ENCODE results near the gene LY6G6F.
"Not testable (repeated sequence)": the region's sequence is repeated elsewhere in the genome, so short reads cannot be mapped to it uniquely, and the experiment has no call there.

LY6G6F gene

DNA sequence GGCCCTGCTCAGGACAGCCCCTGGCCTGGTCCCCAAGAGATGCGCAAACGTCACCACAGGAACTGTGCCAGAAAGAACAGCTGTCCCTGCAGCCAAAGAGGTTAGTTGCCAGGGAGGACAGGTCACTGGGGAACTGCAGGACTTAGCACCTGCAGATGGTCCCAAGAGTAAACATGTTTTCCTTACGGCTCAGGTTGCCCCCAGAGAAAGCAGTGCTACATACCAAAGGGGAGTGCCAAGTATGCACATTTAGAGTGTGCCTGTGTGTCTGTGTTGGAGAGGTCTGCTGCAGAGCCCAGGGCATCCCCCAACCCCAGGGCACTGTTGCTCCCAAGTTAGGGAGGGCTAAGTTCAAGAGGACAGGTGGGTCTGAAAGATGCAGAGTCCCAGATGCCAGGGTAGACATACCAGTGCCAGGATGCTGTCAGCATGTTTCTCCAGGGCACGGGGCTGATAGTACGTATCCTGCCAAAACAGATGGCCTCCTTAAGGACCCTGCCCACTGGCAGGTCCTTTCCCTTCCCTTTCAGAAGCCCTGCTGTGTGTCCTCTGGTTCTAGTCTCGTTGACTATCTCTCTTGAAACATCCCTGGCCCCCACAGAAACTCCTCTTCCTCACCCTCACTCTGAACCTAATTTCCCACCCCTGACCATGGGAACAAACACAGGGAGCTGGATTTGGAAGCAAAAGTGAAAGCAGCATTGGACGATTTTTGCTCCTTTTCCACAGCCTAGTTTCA is 4.8 kb upstream of the LY6G6F start:
- in situ Hi-C loops (cut with MboI; ENCODE audit: low sequenced_read_pairs): no loop called here

DNA sequence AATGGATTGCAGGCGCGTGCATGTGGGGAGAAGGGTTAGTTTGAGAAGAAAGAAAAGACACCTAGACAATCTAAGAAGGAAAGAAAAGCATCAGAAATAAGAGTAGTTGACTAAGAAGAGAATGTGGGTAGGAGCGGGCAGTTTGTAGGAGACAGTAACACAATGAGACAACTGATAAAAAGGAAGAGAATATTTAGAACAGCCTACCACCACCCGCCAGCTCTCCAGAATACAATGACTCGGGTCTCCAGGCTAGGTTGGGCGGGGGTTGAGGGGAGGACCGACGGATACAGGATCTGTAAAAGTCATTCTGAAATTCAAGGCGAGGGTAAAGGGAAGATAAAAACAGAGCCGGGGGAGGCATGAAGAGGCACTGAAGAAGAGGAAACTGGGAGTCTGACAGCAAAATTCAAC is 4.3 kb upstream of the LY6G6F start:
- in situ Hi-C loops (cut with MboI; ENCODE audit: low sequenced_read_pairs): no loop called here

DNA sequence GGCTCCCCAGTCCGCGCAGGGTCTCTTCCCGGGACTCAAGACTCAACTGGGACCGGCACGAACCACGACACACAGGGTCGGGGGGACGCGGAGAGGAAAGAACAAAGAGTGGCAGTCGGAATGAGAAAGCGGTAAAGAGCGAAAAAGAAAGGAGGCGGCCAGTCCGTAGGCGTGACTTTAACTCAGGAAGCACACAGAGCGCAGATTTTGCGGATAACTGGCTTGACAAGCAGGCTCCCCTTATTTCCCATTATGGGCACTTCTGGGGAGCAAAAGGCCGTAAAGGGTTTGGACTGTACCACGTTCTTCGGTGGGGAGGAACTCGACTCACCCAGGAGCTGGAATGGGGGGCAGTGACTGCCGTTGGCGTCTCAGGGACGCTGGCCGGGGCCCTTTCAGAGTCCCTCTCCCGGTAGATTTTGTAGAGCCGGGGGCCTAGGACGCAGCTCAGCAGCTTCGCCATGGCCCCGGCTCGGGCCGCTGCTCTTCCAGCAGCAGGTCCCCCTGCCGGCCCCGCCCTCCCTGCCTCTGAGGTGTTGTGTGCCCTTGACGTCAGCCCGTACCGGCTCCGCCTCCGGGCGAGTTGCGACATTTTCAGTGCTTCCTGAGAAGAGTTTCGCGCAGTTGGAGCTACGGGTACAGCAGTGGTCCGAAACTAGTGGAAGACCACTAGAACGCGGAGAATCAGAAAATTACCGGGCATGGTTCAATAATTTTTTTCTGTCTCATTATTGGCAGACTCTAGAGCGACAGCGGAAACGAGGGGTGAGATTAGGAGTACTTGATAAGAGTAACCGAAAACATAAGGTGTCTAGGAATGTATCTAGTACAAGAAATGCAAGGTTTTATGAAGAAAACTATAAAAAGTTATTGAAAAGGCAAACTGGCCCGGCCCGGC is 3.6 kb upstream of the LY6G6F start, which contains the start of gene ABHD16A:
ABHD16A (minus strand) TSS at position 506 of the 898 bp plus-strand sequence; CDS start at position 463, 43 bp downstream.
- in situ Hi-C loops (cut with MboI; ENCODE audit: low sequenced_read_pairs): no loop called here

DNA sequence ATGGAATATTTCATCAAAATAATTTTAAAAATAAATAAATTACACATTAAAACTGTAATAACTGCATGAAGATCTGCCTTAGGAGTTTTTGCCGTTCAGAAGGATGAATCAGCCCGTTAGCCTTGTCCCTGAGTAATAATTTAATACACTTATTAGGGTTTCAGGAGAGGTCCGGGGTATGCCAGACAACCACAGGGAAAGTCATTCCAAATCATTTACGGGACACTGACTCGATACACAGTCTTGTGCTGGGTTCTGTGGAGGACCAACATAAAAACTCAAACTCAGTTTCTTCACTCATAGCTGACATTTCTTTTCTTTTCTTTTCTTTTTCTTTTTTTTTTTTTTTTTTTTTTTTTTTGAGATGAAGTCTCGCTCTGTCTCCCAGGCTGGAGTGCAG is 735 bp upstream of the LY6G6F start:
- in situ Hi-C loops (cut with MboI; ENCODE audit: low sequenced_read_pairs): no loop called here

DNA sequence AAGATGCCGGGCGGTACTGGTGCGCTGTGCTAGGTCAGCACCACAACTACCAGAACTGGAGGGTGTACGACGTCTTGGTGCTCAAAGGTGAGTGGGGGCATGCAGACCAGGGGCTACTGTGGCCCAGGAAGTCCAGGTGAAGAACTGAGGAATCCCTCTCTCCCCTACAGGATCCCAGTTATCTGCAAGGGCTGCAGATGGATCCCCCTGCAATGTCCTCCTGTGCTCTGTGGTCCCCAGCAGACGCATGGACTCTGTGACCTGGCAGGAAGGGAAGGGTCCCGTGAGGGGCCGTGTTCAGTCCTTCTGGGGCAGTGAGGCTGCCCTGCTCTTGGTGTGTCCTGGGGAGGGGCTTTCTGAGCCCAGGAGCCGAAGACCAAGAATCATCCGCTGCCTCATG is 1.0 kb downstream of the LY6G6F start:
- in situ Hi-C loops (cut with MboI; ENCODE audit: low sequenced_read_pairs): no loop called here

DNA sequence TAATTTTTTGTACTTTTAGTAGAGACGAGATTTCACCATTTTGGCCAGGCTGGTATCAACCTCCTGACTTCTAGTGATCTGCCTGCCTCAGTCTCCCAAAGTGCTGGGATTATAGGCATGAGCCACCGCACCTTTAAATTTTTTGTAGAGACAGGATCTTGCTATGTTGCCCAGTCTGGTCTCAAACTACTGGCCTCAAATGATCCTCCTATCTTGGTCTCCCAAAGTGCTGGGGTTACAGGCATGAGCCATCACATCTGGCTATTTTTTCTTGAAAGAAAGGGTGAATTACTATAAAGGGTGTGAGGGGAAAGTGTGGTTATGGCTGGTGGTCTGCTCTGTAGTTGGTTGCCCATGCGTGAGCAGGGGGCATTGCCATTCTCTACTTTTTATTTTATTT is 1.6 kb downstream of the LY6G6F start:
- in situ Hi-C loops (cut with MboI; ENCODE audit: low sequenced_read_pairs): no loop called here

DNA sequence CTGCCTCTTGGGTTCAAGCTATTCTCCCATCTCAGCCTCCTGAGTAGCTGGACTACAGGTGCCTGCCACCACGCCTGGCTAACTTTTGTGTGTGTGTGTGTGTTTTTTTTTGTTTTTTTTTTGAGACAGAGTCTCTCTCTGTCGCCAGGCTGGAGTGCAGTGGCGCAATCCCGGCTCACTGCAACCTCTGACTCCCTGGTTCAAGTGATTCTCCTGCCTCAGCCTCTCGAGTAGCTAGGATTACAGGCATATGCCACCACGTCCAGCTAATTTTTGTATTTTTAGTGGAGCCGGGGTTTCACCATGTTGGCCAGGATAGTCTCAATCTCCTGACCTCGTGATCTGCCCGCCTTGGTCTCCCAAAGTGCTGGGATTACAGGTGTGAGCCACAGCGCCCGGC is 2.5 kb downstream of the LY6G6F start:
- in situ Hi-C loops (cut with MboI; ENCODE audit: low sequenced_read_pairs): not testable (repeated sequence)

DNA sequence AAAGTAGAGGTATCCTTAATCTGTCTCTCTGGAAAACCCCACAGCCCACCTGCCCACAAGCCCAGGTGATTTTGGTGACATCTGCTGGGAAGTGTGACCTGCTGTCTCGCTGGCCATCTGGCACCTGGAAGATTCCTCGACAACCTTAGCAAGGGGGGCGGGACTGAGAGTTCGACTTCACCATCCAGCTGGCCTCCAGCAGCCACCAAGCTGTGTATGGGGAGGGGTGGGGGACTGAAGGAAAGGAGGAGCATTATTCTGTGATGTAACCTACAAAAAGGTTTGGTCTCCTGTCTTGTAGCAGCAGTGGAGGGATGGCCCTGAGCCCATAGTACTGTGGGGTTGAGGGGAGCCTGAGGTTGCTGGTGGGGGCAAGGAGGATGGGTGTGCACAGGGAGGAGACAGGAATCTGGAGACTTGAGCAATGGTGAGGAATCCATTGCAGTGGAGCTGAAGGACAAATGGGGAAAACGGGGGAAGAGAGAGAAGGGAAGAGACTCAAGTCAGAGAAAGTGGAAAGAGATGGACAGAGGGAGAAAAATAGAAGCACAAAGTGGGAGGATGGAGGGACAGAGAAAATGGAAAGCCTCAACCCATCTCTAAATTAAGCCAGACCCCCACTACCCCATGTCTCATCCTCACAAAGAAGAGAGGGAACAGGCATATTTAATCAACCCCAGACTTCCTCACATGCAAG is 4.0 kb downstream of the LY6G6F start:
- in situ Hi-C loops (cut with MboI; ENCODE audit: low sequenced_read_pairs): no loop called here

DNA sequence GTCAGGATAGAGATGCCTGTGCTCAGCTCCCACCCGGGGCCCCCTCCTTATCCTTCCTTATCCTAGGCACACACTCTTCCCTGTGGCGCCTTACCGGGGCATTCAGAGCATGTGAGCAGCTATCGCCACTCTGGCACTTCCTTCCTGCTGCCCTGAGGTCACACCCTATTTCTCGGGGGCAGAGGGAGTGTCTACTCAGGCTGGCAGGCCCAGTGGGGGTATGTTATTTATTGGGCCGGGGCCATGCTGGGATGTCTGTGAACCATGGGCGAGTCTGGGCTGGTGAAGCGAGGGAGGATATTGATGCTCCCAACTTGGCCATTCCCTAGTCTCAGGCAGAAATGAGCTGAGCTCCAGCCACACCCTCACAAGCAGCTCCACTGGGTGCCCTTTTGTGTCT is 4.6 kb downstream of the LY6G6F start:
- in situ Hi-C loops (cut with MboI; ENCODE audit: low sequenced_read_pairs): no loop called here

DNA sequence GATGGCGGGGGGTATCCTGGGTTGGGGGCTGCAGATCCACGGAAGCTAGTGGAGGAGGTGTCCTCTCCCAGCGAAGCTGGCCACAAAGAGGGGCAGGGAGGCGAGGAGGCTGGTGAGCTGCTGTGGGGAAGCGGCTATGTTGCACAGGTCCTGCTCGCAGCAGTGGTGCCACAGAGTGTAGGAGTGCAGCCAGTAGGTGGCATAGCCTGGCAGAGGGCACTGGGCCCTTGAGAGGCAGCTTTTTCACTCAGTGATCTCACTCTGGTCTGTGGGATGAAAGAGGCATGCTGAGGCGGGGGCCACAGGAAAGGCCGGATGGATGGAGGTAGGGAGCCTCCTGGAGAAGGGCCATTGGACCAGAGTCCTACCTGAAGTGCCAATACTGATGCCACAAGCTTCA is 5.6 kb downstream of the LY6G6F start:
- in situ Hi-C loops (cut with MboI; ENCODE audit: low sequenced_read_pairs): no loop called here

DNA sequence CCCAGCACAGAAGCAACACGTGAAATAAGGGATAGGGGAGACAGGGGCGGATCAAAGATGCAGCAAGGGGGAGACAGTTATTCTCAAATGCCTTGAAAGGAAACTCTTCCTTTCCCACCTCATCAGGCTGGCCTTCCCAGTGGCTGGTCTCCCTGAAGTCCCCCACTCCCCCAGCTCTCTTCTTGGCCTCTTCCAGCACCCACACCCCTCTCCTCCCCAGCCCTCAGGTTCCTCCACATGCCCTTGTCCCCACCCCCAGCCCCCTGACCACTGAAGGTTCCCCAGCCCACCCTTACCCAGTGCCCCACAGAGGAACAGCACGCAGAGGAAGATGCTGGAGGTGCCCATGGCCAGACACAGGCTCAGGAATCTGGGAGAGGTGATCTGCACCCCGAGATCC is 6.8 kb downstream of the LY6G6F start:
- in situ Hi-C loops (cut with MboI; ENCODE audit: low sequenced_read_pairs): no loop called here

DNA sequence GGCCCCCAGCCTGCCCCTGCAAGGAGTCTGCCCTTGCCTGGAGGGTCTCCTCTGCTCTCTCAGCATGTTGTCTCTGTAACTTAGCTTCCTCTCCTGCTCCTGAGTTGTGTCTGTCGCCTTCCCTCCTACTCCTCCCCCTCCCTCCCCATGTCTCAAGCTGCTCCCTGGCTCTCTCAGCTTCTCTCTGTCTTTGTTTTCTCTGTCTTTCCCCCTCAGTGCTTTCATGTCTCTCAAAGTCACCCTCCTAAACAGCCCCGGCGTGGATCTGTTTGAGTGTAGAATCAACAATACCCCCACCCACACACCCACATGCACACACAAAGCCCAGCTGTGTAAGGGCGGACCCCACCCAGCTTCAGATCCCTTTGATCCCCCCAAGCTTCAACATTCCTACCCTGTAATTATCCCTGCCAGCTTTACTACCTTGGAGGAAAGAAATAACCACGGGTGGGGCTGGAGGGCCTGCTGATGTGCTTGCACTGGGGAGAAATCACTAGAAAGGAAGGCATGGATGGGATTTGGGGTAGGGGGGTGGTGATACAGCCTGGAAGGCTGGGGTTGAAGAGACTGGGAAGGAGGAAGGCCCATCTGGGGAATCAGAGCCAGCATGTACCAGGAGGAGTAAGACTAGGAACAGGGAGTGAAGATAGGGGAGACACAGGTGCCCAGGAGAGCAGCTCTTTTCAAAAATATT is 7.5 kb downstream of the LY6G6F start:
- in situ Hi-C loops (cut with MboI; ENCODE audit: low sequenced_read_pairs): no loop called here

DNA sequence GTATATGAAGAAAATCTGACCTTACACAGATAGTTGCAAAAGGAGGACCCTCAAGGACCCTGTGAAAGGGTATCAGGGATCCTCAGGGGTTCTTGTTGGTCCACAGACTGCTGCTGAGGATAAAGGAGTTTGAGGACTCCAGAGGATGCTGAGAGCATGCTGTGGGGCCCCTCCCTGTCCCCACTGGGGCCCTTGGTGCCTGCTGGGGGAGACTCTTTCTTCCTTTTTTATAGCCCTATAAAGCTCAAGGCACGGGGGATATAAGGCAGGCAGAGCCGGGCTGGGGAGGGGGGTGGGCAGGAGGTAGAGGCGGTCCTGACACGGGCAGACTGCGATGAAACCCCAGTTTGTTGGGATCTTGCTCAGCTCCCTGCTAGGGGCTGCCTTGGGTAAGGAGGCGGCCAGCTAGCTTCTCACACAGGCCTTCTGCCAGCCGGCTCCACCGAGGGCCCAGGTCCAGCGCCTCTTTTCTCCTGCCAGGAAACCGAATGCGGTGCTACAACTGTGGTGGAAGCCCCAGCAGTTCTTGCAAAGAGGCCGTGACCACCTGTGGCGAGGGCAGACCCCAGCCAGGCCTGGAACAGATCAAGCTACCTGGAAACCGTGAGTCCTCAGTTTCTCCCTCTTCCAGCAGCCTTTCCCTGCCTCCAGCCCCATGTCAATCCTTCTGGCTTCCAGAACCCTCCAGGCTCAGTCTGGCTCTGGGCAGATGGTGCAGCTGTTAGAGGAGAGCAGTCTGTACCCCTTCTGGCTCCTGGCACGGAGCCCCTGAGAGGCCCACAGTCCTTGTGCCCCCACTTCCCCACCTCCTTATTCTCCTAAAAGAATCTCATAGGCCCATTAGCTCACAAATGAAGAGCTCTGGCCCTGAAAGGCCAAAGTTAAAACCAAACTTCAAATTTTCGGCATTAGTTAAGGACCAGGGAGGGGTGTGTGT is 8.6 kb downstream of the LY6G6F start, which contains the start of gene LY6G6D:
LY6G6D (plus strand) TSS at position 327 of the 937 bp plus-strand sequence; CDS start at position 335, 8 bp downstream.
- in situ Hi-C loops (cut with MboI; ENCODE audit: low sequenced_read_pairs): no loop called here

DNA sequence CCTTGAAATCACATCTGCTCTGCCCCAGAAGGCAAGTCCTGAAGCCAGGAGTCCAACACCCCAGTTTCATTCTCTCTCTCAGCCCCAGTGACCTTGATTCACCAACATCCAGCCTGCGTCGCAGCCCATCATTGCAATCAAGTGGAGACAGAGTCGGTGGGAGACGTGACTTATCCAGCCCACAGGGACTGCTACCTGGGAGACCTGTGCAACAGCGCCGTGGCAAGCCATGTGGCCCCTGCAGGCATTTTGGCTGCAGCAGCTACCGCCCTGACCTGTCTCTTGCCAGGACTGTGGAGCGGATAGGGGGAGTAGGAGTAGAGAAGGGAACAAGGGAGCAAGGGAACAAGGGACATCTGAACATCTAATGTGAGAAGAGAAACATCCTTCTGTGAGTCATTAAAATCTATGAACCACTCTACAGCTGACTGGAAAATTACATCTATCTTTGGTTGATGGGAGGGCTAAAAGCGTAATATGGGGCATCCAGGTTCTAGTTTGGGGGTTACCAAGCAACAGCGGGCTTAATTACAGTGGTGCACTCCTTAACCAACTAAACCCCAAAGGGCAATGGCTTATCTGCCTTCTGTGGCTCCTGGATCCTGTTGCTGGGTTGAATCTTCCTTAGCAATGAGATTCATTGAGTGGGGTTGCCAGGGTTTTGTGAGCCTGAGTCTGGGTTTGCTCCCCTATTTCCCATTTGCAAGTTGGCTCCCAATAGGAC is 11.0 kb downstream of the LY6G6F start:
- in situ Hi-C loops (cut with MboI; ENCODE audit: low sequenced_read_pairs): no loop called here

DNA sequence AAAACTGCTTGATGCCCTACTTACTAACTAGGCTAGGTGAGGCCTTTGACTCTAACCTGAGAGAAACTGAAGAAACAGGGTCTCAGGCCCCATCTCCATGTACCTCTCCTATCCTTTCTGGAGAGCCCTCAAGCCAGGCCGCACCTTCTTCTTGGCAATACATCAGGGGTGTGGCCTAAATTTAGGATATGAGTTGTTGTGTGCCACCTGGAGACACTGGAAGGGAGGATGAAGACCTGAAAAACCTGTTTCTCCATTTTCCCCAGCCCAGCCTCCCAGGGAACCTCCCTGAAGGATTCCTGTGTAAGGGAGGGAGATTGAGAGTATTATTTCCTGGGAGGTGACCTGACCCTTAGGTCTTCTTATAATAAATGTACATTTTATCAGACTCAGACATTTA is 11.6 kb downstream of the LY6G6F start:
- in situ Hi-C loops (cut with MboI; ENCODE audit: low sequenced_read_pairs): no loop called here

DNA sequence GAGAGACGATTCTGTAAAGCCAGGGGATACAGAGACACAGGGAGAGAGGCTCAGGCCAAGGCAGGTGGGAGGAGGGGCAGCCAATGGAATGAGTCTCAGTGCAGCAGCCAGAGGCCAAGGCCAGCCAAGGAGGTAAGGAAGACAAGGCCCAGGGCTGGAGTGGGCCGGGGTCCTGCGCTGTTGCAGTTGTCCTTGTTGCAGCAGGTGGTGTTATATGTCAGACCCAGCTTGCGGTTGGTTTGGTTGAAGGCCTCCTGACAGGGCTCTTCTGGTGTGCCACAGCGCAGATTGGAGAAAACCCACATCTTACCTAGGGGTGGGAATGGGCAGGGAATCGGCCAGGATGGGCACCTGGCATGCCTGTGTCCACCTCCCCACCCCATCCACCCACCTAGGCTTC is 12.3 kb downstream of the LY6G6F start:
- in situ Hi-C loops (cut with MboI; ENCODE audit: low sequenced_read_pairs): no loop called here

DNA sequence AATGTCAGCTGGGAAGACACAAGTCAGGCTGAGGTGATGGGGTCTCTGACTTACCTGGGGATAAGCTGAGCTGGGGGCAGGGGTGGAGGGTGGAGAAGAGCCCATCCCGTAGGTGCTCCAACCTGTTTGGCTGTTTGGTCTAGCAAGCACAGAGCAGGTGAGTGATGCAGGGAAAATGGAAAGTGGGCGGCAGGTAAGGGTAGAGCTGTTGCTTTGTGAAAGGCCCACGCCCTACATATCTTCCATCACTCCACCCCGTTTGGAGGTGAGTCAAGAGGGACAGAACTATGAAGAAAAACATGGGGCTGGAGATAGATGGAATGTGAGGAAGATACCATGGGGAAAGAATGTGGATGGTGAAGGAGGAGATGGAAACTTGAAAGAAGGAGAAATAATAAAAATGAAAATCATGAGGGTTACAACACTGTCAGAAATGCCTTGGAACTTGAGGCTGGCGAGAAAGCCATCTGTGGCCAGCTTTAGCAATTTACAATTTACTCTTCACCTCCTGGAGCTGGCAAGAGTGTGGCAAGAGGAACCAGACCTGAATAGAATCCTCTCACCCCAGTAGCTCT is 13.6 kb downstream of the LY6G6F start:
- in situ Hi-C loops (cut with MboI; ENCODE audit: low sequenced_read_pairs): no loop called here

DNA sequence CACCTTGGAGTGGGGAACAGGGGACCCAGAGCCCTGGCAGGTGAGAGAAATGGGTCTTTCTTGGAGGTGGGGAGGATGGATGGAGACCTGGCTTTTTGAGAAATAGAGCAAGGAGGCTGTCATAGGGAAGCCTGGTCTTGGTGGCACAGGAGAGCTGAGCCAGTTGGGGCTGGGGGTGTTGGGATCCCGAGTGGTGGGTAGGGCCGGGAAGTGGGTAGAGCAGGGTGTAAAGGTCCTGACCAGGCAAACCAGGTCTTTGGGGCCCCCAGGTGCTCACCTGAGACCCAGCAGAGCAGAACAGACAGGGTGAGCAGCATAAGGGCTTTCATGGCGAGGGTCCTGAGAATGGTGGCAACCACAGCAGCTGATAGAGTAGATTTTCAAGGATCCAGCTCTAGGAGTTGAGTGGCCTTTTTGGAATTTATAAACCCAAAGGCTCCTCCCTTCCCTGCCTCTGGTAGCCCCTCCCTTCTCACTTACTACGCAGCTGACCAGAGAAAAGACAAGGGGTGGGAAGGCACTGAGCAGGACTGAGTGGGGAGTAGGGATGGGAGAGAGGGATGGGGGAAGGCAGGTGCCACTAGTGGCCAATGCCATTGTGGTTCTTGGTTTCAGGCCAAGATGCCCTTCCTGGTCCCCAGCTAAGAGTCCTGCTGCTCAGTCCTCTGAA is 14.8 kb downstream of the LY6G6F start, which contains the start of gene LY6G6C:
LY6G6C (minus strand) TSS at position 396 of the 670 bp plus-strand sequence; CDS start at position 329, 67 bp downstream.
- in situ Hi-C loops (cut with MboI; ENCODE audit: low sequenced_read_pairs): no loop called here

Data from hTERT RPE-1 (cell line).